Measurements from ENCODE around the gene HOXB5. TPM values are rescaled to one million over a fixed set of nuclear protein-coding genes. Genes with fewer than 3 reads are reported as not detected.

The HOXB5 gene
- total and polyA plus RNA-seq, 2 donors (not counting 1 experiment from before 2014, with no cell fraction given) = not detected

GRCh38 chr17:48567646-48568354 is 25.8 kb downstream of the HOXB5 start:
- H3K27me3 ChIP-seq (replicated peaks in 1 of 4; ENCODE audit: control extremely low read depth in 1 of 4, control insufficient read depth in 3 of 4, insufficient read depth in 4 of 4, low read length in 3 of 4) = peaks cover 0 to 69% (median 25%) of the 10 kb centered on the region in 4 experiments
- H3K9me3 Mint-ChIP-seq (ENCODE audit: insufficient read depth) = no peaks in the 10 kb centered on the region
- H3K4me3 Mint-ChIP-seq = no peak overlapping the region
- no peak overlapping the region for H3K4me2 ChIP-seq (replicated peaks; ENCODE audit: low read depth, low read length, poor library complexity, severe bottlenecking)
- no peak overlapping the region for H3K27ac ChIP-seq (ENCODE audit: low read length in 2 of 2)
- no peaks in the 10 kb centered on the region for H4K20me1 ChIP-seq (ENCODE audit: control insufficient read depth, insufficient read depth, low read length, poor library complexity, severe bottlenecking)
- ChIA-PET POLR2A (no interaction called here), CTCF (interaction anchor here (1.3 kb wide), 1 partner anchor 216 kb away, joined by 3 read pairs; no protein-coding TSS in a partner anchor)
- H3K27me3 Mint-ChIP-seq = peaks cover 20% of the 10 kb centered on the region
- no peak overlapping the region for H3K4me3 ChIP-seq (ENCODE audit: control extremely low read depth in 1 of 5, extremely low read depth in 1 of 5, insufficient read depth in 1 of 5, low read depth in 2 of 5, low read length in 4 of 5)
- WGBS (ENCODE audit: insufficient coverage) = 100% methylated on average over 1 of the region's 2 CpGs
- intact Hi-C loops (cut with micrococcal nuclease) = no loop called here
- no peaks in the 10 kb centered on the region for H3K79me2 ChIP-seq (ENCODE audit: control insufficient read depth, insufficient read depth, low read length)
- no peak overlapping the region for H2AFZ ChIP-seq (ENCODE audit: insufficient read depth, low read depth, low read length, poor library complexity, severe bottlenecking)
- H3K4me1 ChIP-seq (ENCODE audit: control insufficient read depth in 2 of 2, insufficient read depth in 2 of 2, low read length in 2 of 2) = peaks cover 5 to 8% of the 10 kb centered on the region in 2 donors
- TF ChIP-seq CTCF (IDR thresholded peaks at IDR 0.05) (no peak), EZH2 (IDR thresholded peaks at IDR 0.05; ENCODE audit: borderline replicate concordance, insufficient read depth, low read depth, low read length, poor library complexity, severe bottlenecking) (no peak)
- no peak overlapping the region for H3K9ac ChIP-seq (ENCODE audit: low read length)
- H3K27ac Mint-ChIP-seq = no peak overlapping the region
- no peaks in the 10 kb centered on the region for H3K36me3 ChIP-seq (replicated peaks in 1 of 2; ENCODE audit: control extremely low read depth in 1 of 2, control insufficient read depth in 1 of 2, extremely low read depth in 1 of 2, insufficient read depth in 2 of 2, low read length in 1 of 2)
- peaks cover 9% of the 10 kb centered on the region for H3K4me1 Mint-ChIP-seq
- DNase-seq (no peak), ATAC-seq (ENCODE audit: low read depth) (no peak)
- peaks cover 0 to 6% (median 0%) of the 10 kb centered on the region in 3 donors for H3K9me3 ChIP-seq (ENCODE audit: control extremely low read depth in 1 of 3, control insufficient read depth in 2 of 3, insufficient read depth in 1 of 3, low read length in 2 of 3)

DNA sequence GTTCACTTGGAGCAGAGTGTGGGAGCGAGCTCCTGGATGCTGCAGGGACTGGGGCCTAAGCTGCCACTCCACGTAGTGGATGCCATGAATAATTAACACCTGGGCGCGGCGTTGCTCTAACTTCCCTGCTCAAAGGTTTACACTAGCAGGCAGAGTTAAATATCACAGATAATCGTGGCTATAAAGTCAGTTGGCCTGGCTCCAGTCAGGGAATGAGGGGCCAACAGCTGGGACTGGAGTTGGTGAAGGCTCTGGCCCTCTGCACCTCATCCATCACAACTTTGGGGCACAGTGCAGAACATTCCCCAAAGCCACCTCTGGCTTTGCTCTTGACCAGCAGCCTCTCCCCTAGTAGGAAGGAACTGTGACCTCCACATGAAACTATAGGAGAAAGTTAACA is 26.4 kb downstream of the HOXB5 start:
- no peaks in the 10 kb centered on the region for H3K36me3 ChIP-seq (replicated peaks in 1 of 2; ENCODE audit: control extremely low read depth in 1 of 2, control insufficient read depth in 1 of 2, extremely low read depth in 1 of 2, insufficient read depth in 2 of 2, low read length in 1 of 2)
- H2AFZ ChIP-seq (ENCODE audit: insufficient read depth, low read depth, low read length, poor library complexity, severe bottlenecking) = no peak overlapping the region
- CTCF ChIA-PET = no interaction called here
- H3K4me1 ChIP-seq (ENCODE audit: control insufficient read depth in 2 of 2, insufficient read depth in 2 of 2, low read length in 2 of 2) = peaks cover 5 to 8% of the 10 kb centered on the region in 2 donors
- Mint-ChIP-seq H3K4me3 (no peak overlapping the region), H3K9me3 (ENCODE audit: insufficient read depth) (no peaks in the 10 kb centered on the region), H3K27ac (no peak overlapping the region), H3K27me3 (peaks cover 20% of the 10 kb centered on the region), H3K4me1 (peaks cover 9% of the 10 kb centered on the region)
- intact Hi-C loops (cut with micrococcal nuclease) = no loop called here
- peaks cover 0 to 6% (median 0%) of the 10 kb centered on the region in 3 donors for H3K9me3 ChIP-seq (ENCODE audit: control extremely low read depth in 1 of 3, control insufficient read depth in 2 of 3, insufficient read depth in 1 of 3, low read length in 2 of 3)
- no peak overlapping the region for H3K27ac ChIP-seq (ENCODE audit: low read length in 2 of 2)
- TF ChIP-seq CTCF (IDR thresholded peaks at IDR 0.05) (no peak), EZH2 (IDR thresholded peaks at IDR 0.05; ENCODE audit: borderline replicate concordance, insufficient read depth, low read depth, low read length, poor library complexity, severe bottlenecking) (no peak)
- POLR2A ChIA-PET = no interaction called here
- H3K4me3 ChIP-seq (ENCODE audit: control extremely low read depth in 1 of 5, extremely low read depth in 1 of 5, insufficient read depth in 1 of 5, low read depth in 2 of 5, low read length in 4 of 5) = no peak overlapping the region
- H3K9ac ChIP-seq (ENCODE audit: low read length) = no peak overlapping the region
- H3K79me2 ChIP-seq (ENCODE audit: control insufficient read depth, insufficient read depth, low read length) = no peaks in the 10 kb centered on the region
- no peak for DNase-seq
- 82% methylated on average over 6 of the region's 6 CpGs for WGBS (ENCODE audit: insufficient coverage)
- H4K20me1 ChIP-seq (ENCODE audit: control insufficient read depth, insufficient read depth, low read length, poor library complexity, severe bottlenecking) = no peaks in the 10 kb centered on the region
- H3K4me2 ChIP-seq (replicated peaks; ENCODE audit: low read depth, low read length, poor library complexity, severe bottlenecking) = no peak overlapping the region
- ATAC-seq (ENCODE audit: low read depth) = no peak
- peaks cover 0 to 71% (median 26%) of the 10 kb centered on the region in 4 experiments for H3K27me3 ChIP-seq (replicated peaks in 1 of 4; ENCODE audit: control extremely low read depth in 1 of 4, control insufficient read depth in 3 of 4, insufficient read depth in 4 of 4, low read length in 3 of 4)
